AG09309 (cell line): ENCODE results near the gene REEP3.

Experiments
- DNase-seq: peaks from one replicate; pipeline ENCODE4 v3.0.0-alpha.2; 2010; ENCODE audit warnings: low read depth
- H3K4me3 ChIP-seq: 2 replicates; pipeline ENCODE4 v1.5.1; 2011; ENCODE audit warnings: mild to moderate bottlenecking, low read depth, low read length, moderate library complexity; ENCODE audit not compliant: control insufficient read depth
- TF ChIP-seq, protein P1 (sequence below): IDR thresholded peaks from 2 replicates; pipeline ENCODE4 v1.5.1; 2011; ENCODE audit warnings: mild to moderate bottlenecking, low read depth, low read length, inconsistent platforms; ENCODE audit not compliant: insufficient read depth, control insufficient read depth; ENCODE audit errors: missing control alignments

REEP3 gene

DNA sequence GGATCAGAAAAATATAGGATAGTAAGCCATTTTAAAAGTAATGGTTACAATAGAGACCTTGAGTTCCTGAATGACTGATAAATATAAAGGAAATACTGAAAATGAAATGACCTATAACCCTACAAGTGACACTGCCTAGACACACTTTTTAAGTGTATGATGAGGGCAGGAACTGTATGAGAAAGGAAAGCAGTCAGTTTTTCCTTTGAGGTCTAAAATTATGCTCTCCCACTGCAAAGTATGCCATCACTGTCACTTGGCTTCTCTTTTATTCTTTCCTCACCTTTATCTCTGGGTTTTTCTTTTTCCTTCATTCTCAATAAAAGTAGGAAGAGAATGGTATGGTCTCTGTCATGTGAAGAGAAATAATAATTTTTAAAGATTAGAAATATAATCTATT, 13.5 kb downstream of the REEP3 start:
- no peak overlapping the region for H3K4me3 ChIP-seq
- no peak for DNase-seq
- TF ChIP-seq, protein P1, sequence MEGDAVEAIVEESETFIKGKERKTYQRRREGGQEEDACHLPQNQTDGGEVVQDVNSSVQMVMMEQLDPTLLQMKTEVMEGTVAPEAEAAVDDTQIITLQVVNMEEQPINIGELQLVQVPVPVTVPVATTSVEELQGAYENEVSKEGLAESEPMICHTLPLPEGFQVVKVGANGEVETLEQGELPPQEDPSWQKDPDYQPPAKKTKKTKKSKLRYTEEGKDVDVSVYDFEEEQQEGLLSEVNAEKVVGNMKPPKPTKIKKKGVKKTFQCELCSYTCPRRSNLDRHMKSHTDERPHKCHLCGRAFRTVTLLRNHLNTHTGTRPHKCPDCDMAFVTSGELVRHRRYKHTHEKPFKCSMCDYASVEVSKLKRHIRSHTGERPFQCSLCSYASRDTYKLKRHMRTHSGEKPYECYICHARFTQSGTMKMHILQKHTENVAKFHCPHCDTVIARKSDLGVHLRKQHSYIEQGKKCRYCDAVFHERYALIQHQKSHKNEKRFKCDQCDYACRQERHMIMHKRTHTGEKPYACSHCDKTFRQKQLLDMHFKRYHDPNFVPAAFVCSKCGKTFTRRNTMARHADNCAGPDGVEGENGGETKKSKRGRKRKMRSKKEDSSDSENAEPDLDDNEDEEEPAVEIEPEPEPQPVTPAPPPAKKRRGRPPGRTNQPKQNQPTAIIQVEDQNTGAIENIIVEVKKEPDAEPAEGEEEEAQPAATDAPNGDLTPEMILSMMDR, result no peak

GRCh38 chr10:63536698-63537097, 15.5 kb downstream of the REEP3 start:
- no peak overlapping the region for H3K4me3 ChIP-seq
- TF ChIP-seq, protein P1, result no peak
- DNase-seq, result no peak

DNA sequence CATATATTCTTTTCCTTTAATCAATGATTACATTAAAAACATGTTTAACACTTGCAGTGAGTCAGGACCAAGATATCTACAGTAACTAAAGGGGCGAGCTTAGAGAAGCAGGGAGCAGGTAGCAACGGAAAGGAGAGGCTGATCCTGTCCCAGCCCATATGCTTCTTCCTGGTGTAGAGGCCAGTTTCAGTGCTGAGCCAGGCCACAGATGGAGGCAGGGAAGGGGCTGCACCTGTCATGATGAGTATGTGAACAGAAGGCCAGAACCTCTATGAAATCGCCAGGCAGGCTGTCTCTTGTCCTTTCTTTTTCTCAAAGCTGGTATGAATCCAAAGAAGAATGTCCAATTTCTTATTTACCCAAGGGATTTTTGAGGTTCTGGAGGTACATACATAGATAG, 16.3 kb downstream of the REEP3 start:
- no peak overlapping the region for H3K4me3 ChIP-seq
- no peak for DNase-seq

DNA sequence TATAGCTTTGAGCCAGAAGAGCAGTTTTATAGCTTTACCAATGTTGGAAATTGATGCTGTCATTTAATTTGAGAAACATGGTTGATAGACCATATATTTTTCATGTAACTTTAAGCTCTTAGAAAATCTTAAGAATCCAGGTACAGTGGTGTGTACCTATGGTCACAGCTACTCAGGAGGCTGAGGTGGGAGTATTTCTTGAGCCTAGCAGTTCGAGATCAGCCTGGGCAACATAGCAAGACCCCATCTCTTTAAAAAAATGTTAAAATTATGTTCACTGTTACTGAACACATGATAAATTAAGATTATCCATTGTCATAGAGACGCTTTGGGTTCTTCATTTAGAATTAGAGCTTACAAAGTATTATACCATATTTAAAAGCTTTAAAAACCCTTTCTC, 18.2 kb downstream of the REEP3 start:
- TF ChIP-seq, protein P1, result no peak
- DNase-seq, result no peak
- H3K4me3 ChIP-seq, result no peak overlapping the region

More for the DNA sequence above, 16.3 kb downstream of the REEP3 start:
- TF ChIP-seq, protein P1, result no peak

DNA sequence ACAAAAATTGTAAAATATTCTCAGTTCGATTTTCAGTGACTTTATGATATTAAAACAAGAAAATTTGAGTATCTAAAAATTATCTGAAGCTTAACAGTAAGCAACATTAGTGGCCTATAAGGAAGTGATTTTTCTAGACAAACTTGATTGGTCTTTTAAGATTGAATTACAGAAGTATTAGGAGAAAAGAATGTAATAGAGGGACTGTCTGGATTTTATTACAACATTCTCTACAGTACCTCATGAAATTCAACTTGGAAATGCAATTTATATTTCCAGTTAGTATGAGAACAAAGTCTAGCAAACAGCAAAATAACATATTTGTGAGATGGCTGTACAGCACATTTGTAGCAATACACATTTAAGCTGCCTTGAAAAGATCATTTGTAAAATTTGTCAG, 18.8 kb downstream of the REEP3 start:
- DNase-seq, result no peak
- H3K4me3 ChIP-seq, result no peak overlapping the region
- TF ChIP-seq, protein P1, result no peak

DNA sequence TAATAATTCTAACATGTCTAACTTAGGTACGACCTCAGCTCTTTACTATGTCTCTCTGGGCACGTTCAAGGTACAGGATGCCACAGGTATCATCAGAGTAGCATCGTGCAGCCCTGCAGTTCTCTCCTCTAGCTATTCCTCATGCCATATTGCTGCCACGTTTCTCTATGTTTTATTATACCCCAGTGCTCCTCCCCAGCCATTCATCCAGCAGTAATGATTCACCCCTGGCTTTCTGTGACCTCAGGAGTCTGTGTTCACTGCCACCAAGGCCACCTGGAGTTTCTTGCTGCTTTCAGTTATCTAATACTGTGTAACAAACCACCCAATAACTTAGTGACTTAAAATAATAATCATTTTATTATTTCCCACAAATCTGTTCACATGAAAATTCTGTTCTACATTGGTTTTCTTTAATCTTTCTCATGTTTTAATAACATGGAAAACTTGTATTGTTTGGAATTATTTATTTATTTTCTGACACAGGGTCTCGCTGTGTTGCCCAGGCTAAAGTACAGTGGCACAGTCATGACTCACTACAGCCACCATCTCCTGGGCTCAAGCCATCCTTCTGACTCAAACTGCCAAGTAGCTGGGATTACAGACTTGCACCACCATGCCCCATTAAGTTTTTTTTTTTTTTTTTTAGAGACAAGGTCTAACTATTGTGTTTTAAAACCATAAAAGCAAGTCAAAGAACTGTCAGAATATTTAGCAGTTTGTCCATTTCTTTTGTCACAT, 21.8 kb downstream of the REEP3 start:
- TF ChIP-seq, protein P1, result no peak
- peak; percentile 37 for DNase-seq
- H3K4me3 ChIP-seq, result no peak overlapping the region

GRCh38 chr10:63543576-63543962, 22.4 kb downstream of the REEP3 start:
- DNase-seq, result no peak
- no peak overlapping the region for H3K4me3 ChIP-seq
- TF ChIP-seq, protein P1, result no peak
